Ascending aorta (tissue), 2 donors: Measurements from ENCODE around the gene NTN3. TPM values are rescaled to one million over a fixed set of nuclear protein-coding genes. Genes with fewer than 3 reads are reported as not detected.

ENCODE experiments used
- DNase-seq, 2 donors: peaks; one replicate each; pipeline ENCODE4 v3.0.0-alpha.2; 2019; ENCODE audit warnings: low spot score in 2 of 2
- H3K27ac ChIP-seq, 2 donors: fragments of 200-600 bp; sonication (generic); one replicate each; pipeline ENCODE4 v1.5.1; 2016 to 2017; ENCODE audit warnings: mild to moderate bottlenecking in 1 of 2
- H3K27me3 ChIP-seq: fragments of 200-600 bp; sonication (generic); one replicate; pipeline ENCODE4 v1.5.1; 2017
- H3K36me3 ChIP-seq, 2 donors: fragments of 200-600 bp; sonication (generic); one replicate each; pipeline ENCODE4 v1.5.1; 2016
- H3K4me1 ChIP-seq, 2 donors: fragments of 200-600 bp; sonication (generic); one replicate each; pipeline ENCODE4 v1.5.1; 2016 to 2017; ENCODE audit warnings: mild to moderate bottlenecking in 1 of 2
- H3K4me3 ChIP-seq, 2 donors: fragments of 200-600 bp; sonication (generic); one replicate each; pipeline ENCODE4 v1.5.1; 2016 to 2017; ENCODE audit warnings: mild to moderate bottlenecking in 1 of 2
- H3K9me3 ChIP-seq, 2 donors: fragments of 200-600 bp; sonication (generic); one replicate each; pipeline ENCODE4 v1.5.1; 2016
- intact Hi-C: fragments of 100-400 bp; cut with DNase I; formaldehyde crosslinking; loops from one replicate; pipeline ENCODE4 v1.15.1; 2023
- total RNA-seq: library from RNA; depleted of rRNA; stranded (reverse); fragments of >200 nt; gene quantifications from one replicate; pipeline ENCODE4 v1.1.0, GENCODE V29; 2016
- TF ChIP-seq, protein P1 (sequence below), 3 experiments: fragments of 200-600 bp in 2 of 3; fragments of 450-650 bp in 1 of 3; sonication (generic) in 2 of 3; IDR thresholded peaks; one replicate each; pipeline ENCODE4 v1.5.1; 2016 to 2019; ENCODE audit warnings: antibody characterized with exemption in 3 of 3, mild to moderate bottlenecking in 1 of 3, moderate library complexity in 1 of 3

NTN3 gene
- total RNA-seq, 1 donor from 2014 or later = not detected

DNA sequence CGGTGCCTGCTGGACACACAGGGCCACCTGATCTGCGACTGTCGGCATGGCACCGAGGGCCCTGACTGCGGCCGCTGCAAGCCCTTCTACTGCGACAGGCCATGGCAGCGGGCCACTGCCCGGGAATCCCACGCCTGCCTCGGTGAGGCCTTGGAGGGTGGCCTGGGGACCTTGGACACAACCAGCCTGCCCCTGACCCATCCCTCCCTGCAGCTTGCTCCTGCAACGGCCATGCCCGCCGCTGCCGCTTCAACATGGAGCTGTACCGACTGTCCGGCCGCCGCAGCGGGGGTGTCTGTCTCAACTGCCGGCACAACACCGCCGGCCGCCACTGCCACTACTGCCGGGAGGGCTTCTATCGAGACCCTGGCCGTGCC, 1.4 kb downstream of the NTN3 start:
- TF ChIP-seq, protein P1, sequence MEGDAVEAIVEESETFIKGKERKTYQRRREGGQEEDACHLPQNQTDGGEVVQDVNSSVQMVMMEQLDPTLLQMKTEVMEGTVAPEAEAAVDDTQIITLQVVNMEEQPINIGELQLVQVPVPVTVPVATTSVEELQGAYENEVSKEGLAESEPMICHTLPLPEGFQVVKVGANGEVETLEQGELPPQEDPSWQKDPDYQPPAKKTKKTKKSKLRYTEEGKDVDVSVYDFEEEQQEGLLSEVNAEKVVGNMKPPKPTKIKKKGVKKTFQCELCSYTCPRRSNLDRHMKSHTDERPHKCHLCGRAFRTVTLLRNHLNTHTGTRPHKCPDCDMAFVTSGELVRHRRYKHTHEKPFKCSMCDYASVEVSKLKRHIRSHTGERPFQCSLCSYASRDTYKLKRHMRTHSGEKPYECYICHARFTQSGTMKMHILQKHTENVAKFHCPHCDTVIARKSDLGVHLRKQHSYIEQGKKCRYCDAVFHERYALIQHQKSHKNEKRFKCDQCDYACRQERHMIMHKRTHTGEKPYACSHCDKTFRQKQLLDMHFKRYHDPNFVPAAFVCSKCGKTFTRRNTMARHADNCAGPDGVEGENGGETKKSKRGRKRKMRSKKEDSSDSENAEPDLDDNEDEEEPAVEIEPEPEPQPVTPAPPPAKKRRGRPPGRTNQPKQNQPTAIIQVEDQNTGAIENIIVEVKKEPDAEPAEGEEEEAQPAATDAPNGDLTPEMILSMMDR (IDR thresholded peaks at IDR 0.05) = no peak
- intact Hi-C loops = no loop called here
- DNase-seq = no peak
- H3K36me3 ChIP-seq = no peaks in the 10 kb centered on the region
- H3K4me3 ChIP-seq = no peak overlapping the region
- peaks cover 24 to 42% of the 10 kb centered on the region in 2 donors for H3K4me1 ChIP-seq
- no peak overlapping the region for H3K27ac ChIP-seq
- no peaks in the 10 kb centered on the region for H3K9me3 ChIP-seq
- H3K27me3 ChIP-seq = peaks cover 12% of the 10 kb centered on the region

DNA sequence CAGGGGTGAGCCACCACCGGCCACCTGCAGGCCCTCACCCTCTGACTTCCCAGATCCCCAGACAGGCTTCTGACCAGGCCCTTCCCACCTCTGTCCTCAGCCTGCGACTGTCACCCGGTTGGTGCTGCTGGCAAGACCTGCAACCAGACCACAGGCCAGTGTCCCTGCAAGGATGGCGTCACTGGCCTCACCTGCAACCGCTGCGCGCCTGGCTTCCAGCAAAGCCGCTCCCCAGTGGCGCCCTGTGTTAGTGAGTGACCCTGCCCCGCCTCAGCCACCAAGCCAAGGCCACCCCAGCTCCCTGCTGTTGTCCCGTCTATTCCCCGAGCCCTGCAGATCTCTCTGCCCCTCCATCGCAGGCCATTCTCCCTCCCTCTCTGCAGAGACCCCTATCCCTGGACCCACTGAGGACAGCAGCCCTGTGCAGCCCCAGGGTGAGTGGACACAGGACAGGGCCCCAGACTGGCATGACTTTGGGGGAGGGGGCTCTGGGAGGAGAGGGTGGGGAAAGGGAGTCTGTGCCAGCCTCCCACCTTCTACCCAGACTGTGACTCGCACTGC, 1.9 kb downstream of the NTN3 start:
- no peak for DNase-seq
- intact Hi-C loops = no loop called here
- H3K9me3 ChIP-seq = no peaks in the 10 kb centered on the region
- peaks cover 23 to 39% of the 10 kb centered on the region in 2 donors for H3K4me1 ChIP-seq
- H3K36me3 ChIP-seq = no peaks in the 10 kb centered on the region
- TF ChIP-seq, protein P1 (IDR thresholded peaks at IDR 0.05) = no peak
- no peak overlapping the region for H3K27ac ChIP-seq
- H3K4me3 ChIP-seq = peak overlapping the region in 1 of 2 donors; percentile 68
- peaks cover 12% of the 10 kb centered on the region for H3K27me3 ChIP-seq

DNA sequence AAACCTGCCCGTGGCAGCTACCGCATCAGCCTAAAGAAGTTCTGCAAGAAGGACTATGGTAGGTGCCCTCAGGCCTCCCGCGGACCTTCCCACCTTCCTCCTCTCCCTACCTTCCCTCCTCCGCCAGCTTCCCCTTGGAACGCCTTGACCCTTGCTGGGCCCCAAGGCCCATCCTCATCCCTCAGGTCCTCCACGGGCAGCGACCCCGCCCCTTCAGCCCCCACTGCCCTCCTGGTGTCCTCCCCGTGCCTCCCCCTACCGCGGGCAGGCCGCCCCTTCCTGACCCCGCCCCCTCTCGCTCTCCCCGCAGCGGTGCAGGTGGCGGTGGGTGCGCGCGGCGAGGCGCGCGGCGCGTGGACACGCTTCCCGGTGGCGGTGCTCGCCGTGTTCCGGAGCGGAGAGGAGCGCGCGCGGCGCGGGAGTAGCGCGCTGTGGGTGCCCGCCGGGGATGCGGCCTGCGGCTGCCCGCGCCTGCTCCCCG, 2.4 kb downstream of the NTN3 start:
- Histone ChIP-seq H3K4me1 (peaks cover 21 to 34% of the 10 kb centered on the region in 2 donors), H3K9me3 (no peaks in the 10 kb centered on the region), H3K4me3 (peak overlapping the region; percentile 68 to 76), H3K27ac (no peak overlapping the region), H3K36me3 (no peaks in the 10 kb centered on the region), H3K27me3 (peaks cover 12% of the 10 kb centered on the region)
- no peak for DNase-seq
- TF ChIP-seq, protein P1 (IDR thresholded peaks at IDR 0.05) = no peak
- intact Hi-C loops = no loop called here

DNA sequence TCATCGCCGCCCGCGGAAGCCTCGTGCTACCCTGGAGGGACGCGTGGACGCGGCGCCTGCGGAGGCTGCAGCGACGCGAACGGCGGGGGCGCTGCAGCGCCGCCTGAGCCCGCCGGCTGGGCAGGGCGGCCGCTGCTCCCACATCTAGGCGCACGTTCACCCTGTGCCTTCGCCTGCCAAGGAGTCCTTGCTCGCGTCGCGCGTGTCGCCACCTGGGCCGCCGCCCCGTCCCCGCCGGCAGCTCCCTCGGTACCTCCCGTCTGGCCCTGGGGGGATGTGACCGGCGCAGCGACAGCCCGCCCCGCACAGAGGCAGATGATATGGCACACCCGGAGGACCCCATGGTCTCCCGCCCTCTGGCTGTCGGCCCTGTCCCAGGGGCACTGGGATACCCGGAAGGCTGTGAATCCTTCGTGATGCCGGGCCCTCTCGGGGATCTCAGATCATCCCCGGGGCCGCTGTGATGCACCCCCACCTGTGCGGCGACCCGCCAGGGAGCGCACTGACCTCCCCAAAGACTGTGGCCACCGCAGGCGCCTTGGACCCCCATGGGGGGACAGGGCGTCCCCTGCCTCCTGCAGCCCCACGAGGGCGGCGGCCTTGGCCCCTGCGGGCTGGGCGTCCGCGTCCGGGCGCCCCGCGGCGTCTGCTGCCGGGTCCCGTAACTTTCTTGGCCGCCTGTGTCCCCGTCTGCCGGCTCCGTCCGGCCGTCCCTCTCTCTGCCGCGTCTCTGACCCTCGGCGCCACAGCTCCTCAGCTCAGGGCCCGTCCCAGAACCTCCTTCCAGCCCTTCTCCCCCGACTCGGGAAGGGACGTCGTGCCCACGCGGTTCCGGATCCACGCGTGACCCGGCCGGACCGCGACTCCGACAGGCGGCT, 3.1 kb downstream of the NTN3 start:
- Histone ChIP-seq H3K27me3 (peaks cover 12% of the 10 kb centered on the region), H3K4me1 (peaks cover 21 to 27% of the 10 kb centered on the region in 2 donors), H3K9me3 (no peaks in the 10 kb centered on the region), H3K4me3 (peak overlapping the region; percentile 68 to 76), H3K36me3 (no peaks in the 10 kb centered on the region), H3K27ac (peak overlapping the region; percentile 52 to 79)
- DNase-seq = no peak
- TF ChIP-seq, protein P1 (IDR thresholded peaks at IDR 0.05) = peak in 2 of 3 experiments; percentile 23 to 25
- intact Hi-C loops = loop anchor here (1.0 kb wide), 1 partner anchor 14 kb away; the partner anchor contains the start of gene TEDC2

DNA sequence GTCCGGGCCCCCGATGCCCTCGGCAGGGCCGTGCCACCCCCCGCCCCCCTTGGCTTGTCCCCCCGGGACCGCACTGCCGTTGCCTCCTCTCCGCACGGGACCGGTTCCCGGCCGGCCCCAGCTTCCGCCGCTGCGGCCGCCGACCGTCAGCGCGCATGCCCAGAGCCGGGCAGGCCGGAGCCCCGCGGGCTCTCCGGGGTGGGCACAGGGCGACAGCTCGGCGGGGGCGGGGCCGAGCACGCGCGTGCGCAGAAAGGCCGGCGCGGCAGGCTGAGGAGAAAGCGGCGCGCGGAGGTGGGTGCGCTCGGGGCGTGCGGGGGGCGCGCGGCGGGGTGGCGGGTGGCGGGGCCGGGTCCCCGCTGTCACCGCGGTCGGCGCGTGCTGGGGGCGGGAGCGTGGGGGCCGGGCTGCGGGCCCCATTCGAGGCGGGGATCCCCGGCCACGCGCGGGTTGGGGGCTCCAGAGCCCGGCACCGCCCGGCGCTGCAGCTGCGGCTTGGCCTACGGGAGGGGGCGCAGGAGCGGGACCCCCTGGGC, 3.8 kb downstream of the NTN3 start, which contains the start of gene TBC1D24:
TSS of gene TBC1D24 (plus strand) at position 251 of the 536 bp plus-strand sequence. CDS start 21,022 bp downstream, outside the sequence.
- DNase-seq = peak; percentile 44 to 89
- Histone ChIP-seq H3K9me3 (no peaks in the 10 kb centered on the region), H3K4me1 (peaks cover 21 to 26% of the 10 kb centered on the region in 2 donors), H3K4me3 (peak within 1 kb of the TSS; percentile 68 to 76), H3K27ac (peak within 1 kb of the TSS; percentile 52 to 79), H3K36me3 (no peaks in the 10 kb centered on the region), H3K27me3 (peaks cover 12% of the 10 kb centered on the region)
- TF ChIP-seq, protein P1 (IDR thresholded peaks at IDR 0.05) = no peak
- intact Hi-C loops = loop anchor here (1.0 kb wide), 3 partner anchors 15 to 46 kb away; partner anchors contain the start of genes CCNF and TEDC2
